Measurements from ENCODE around the gene GLT8D2. TPM values are rescaled to one million over a fixed set of nuclear protein-coding genes. Genes with fewer than 3 reads are reported as not detected.

The GLT8D2 gene
- polyA plus RNA-seq, 2 of the 4 experiments (the other 2 are of a cell fraction) = 0.27 to 0.43 TPM

DNA sequence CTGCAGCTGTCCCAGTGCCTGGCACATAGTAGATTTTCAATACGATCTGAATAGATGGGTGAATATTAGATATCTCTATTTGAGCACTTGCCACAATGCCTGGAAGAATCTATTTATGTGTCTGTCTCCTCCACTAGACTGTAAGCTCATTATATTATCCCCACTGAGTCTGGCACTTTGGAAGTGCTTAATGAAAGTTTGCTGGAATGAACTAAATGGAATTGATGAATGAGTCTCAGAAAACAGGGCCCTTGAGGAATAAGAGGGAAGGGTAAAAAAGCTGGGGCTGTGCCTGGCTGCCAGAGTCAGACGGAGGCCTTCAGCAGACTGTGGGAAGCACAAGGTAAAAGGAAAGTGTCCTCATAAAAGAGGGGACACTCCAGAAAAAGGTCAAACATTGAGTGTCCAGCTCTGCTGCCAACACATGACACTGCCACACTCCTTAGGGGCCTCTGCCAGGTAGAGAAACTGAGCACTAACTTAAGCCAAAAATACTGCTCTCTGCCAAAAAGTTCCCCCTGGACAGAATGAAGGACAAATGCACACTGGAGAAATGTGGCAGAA is 39.3 kb downstream of the GLT8D2 start:
- 77% methylated on average over 2 of the region's 2 CpGs for WGBS (ENCODE audit: missing lambda C conversion rate)
- H3K4me2 ChIP-seq = no peak overlapping the region
- peak overlapping the region in 1 of 2 experiments; percentile 27; a peak in 1 of 6 replicates for H3K27ac ChIP-seq
- no peak for DNase-seq (ENCODE audit: low read depth in 1 of 2, low spot score in 1 of 2)
- no peak overlapping the region for H3K4me3 ChIP-seq
- ChIA-PET CTCF (no interaction called here), POLR2A (no interaction called here)
- TF ChIP-seq PHF8 (IDR thresholded peaks at IDR 0.05; ENCODE audit: borderline replicate concordance, low read depth) = no peak
- FAIRE-seq = no peak
- peaks cover 22% of the 10 kb centered on the region for H3K4me1 ChIP-seq
- no peak for ATAC-seq
- H3K9me3 ChIP-seq = peaks cover 3% of the 10 kb centered on the region; the same call in 1 of the 3 replicates

DNA sequence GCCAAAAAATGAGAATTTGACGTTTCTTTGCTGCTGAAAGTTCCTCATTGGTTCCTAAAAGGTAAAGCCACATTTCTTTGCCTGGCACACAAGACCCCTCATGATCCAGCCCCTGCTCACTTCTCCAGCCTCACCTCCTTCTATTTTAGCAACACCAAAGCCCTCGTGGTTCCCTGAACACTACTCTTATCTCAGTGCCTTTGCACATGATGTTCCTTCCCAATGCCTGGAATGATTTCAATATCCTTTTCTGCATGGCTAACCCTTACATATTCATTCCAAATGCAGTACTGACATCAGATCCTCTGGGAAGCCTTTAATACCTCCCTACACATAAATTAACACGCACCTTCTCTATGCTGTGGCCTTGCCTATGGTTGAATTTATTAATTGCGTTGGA is 39.9 kb downstream of the GLT8D2 start:
- 77% methylated on average over 4 of the region's 4 CpGs for WGBS (ENCODE audit: missing lambda C conversion rate)
- POLR2A ChIA-PET = no interaction called here

DNA sequence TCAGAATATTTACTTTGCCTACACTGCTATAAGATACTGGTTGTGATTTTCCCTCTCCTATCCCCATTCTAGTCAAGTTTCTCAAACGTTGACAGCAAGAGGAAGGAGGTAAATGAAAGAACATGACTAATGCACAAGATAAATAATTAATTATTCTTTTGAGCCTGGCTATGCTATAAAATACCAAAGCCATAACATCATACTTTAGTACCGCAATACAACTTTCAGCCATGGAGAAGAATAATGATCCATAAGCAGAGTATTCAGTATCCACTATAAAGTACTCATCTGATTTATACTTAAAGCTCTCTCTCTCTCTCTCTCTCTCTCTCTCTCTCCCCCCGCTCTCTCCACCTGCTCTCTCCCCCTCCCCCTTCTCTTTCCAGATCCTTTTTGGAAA is 43.1 kb downstream of the GLT8D2 start:
- peak; percentile 82 to 86 for ATAC-seq
- peak; percentile 20 to 44 for DNase-seq (ENCODE audit: low read depth in 1 of 2, low spot score in 1 of 2)
- ChIA-PET POLR2A (no interaction called here), CTCF (interaction anchor here (1.0 kb wide), 1 partner anchor 102 kb away, joined by 3 read pairs; no protein-coding TSS in a partner anchor)
- H3K4me1 ChIP-seq = peaks cover 22% of the 10 kb centered on the region
- TF ChIP-seq, protein P1, sequence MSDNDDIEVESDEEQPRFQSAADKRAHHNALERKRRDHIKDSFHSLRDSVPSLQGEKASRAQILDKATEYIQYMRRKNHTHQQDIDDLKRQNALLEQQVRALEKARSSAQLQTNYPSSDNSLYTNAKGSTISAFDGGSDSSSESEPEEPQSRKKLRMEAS (IDR thresholded peaks at IDR 0.05) = no peak
- TF ChIP-seq HEYL (CRISPR knock-in tag; IDR thresholded peaks at IDR 0.05) (no peak), FOSL2 (IDR thresholded peaks at IDR 0.05) (no peak), FOSL2 (CRISPR knock-in tag; IDR thresholded peaks at IDR 0.05) (peak; percentile 31; the same call in 1 of the 2 replicates), ZSCAN20 (CRISPR knock-in tag; IDR thresholded peaks at IDR 0.05) (no peak), JUN (IDR thresholded peaks at IDR 0.05) (no peak)
- TF ChIP-seq, protein P2, sequence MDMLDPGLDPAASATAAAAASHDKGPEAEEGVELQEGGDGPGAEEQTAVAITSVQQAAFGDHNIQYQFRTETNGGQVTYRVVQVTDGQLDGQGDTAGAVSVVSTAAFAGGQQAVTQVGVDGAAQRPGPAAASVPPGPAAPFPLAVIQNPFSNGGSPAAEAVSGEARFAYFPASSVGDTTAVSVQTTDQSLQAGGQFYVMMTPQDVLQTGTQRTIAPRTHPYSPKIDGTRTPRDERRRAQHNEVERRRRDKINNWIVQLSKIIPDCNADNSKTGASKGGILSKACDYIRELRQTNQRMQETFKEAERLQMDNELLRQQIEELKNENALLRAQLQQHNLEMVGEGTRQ (IDR thresholded peaks at IDR 0.05) = no peak
- WGBS (ENCODE audit: missing lambda C conversion rate) = 0% methylated on average over 3 of the region's 3 CpGs
- FAIRE-seq = no peak
- no peak overlapping the region for H3K4me3 ChIP-seq
- H3K4me2 ChIP-seq = peak overlapping the region; percentile 62
- peaks cover 3% of the 10 kb centered on the region; the same call in 1 of the 3 replicates for H3K9me3 ChIP-seq
- H3K27ac ChIP-seq = no peak overlapping the region

More for the DNA sequence above, 39.9 kb downstream of the GLT8D2 start:
- FAIRE-seq (no peak), ATAC-seq (no peak), DNase-seq (ENCODE audit: low read depth in 1 of 2, low spot score in 1 of 2) (no peak)
- TF ChIP-seq CBX8 (IDR thresholded peaks at IDR 0.05) = no peak
- no peak for TF ChIP-seq CEBPB (IDR thresholded peaks at IDR 0.05)
- no peak for TF ChIP-seq RARB (CRISPR knock-in tag; IDR thresholded peaks at IDR 0.05)
- no peak for TF ChIP-seq NR3C1 (IDR thresholded peaks at IDR 0.05)
- TF ChIP-seq, protein P3, sequence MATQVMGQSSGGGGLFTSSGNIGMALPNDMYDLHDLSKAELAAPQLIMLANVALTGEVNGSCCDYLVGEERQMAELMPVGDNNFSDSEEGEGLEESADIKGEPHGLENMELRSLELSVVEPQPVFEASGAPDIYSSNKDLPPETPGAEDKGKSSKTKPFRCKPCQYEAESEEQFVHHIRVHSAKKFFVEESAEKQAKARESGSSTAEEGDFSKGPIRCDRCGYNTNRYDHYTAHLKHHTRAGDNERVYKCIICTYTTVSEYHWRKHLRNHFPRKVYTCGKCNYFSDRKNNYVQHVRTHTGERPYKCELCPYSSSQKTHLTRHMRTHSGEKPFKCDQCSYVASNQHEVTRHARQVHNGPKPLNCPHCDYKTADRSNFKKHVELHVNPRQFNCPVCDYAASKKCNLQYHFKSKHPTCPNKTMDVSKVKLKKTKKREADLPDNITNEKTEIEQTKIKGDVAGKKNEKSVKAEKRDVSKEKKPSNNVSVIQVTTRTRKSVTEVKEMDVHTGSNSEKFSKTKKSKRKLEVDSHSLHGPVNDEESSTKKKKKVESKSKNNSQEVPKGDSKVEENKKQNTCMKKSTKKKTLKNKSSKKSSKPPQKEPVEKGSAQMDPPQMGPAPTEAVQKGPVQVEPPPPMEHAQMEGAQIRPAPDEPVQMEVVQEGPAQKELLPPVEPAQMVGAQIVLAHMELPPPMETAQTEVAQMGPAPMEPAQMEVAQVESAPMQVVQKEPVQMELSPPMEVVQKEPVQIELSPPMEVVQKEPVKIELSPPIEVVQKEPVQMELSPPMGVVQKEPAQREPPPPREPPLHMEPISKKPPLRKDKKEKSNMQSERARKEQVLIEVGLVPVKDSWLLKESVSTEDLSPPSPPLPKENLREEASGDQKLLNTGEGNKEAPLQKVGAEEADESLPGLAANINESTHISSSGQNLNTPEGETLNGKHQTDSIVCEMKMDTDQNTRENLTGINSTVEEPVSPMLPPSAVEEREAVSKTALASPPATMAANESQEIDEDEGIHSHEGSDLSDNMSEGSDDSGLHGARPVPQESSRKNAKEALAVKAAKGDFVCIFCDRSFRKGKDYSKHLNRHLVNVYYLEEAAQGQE (IDR thresholded peaks at IDR 0.05) = no peak
- no peak for TF ChIP-seq SREBF2 (IDR thresholded peaks at IDR 0.05)
- no peak for TF ChIP-seq MAFK (IDR thresholded peaks at IDR 0.05; ENCODE audit: partially characterized antibody)
- TF ChIP-seq RCOR1 (IDR thresholded peaks at IDR 0.05; ENCODE audit: low read depth, low read length) = no peak
- TF ChIP-seq CBX2 (IDR thresholded peaks at IDR 0.05; ENCODE audit: borderline replicate concordance, low read depth) = no peak
- TF ChIP-seq, protein P4, sequence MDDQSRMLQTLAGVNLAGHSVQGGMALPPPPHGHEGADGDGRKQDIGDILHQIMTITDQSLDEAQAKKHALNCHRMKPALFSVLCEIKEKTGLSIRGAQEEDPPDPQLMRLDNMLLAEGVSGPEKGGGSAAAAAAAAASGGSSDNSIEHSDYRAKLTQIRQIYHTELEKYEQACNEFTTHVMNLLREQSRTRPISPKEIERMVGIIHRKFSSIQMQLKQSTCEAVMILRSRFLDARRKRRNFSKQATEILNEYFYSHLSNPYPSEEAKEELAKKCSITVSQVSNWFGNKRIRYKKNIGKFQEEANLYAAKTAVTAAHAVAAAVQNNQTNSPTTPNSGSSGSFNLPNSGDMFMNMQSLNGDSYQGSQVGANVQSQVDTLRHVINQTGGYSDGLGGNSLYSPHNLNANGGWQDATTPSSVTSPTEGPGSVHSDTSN (IDR thresholded peaks at IDR 0.05) = no peak
- no peak for TF ChIP-seq CHD4 (IDR thresholded peaks at IDR 0.05; ENCODE audit: borderline replicate concordance)
- no peak for TF ChIP-seq HOXB13 (CRISPR knock-in tag; IDR thresholded peaks at IDR 0.05; ENCODE audit: low read depth)
- Histone ChIP-seq H3K9me3 (peaks cover 3% of the 10 kb centered on the region; the same call in 1 of the 3 replicates), H3K4me2 (no peak overlapping the region), H3K4me3 (no peak overlapping the region), H3K4me1 (peaks cover 22% of the 10 kb centered on the region), H3K27ac (no peak overlapping the region)
- CTCF ChIA-PET = no interaction called here
